SK-N-SH (cell line): ENCODE data around the gene CLASRP.

ENCODE experiments used
- CTCF ChIP-seq: fragments of 200-600 bp; sonication (generic); IDR thresholded peaks from 2 replicates; pipeline ENCODE4 v1.6.1; 2017; ENCODE audit warnings: antibody characterized with exemption, mild to moderate bottlenecking, moderate library complexity
- EP300 ChIP-seq, 2 experiments: IDR thresholded peaks; 2 replicates each; pipeline versions ENCODE4 v1.4.0 to v1.6.1; 2012; ENCODE audit warnings: borderline replicate concordance in 1 of 2, low read depth in 1 of 2, low read length in 1 of 2
- EZH2phosphoT487 ChIP-seq: fragments of 200-600 bp; sonication (generic); IDR thresholded peaks from 2 replicates; pipeline ENCODE4 v1.6.1; 2017; ENCODE audit warnings: low read depth, mixed run types, mild to moderate bottlenecking, antibody characterized with exemption, moderate library complexity, borderline replicate concordance
- IRF3 ChIP-seq: fragments of 150-350 bp; IDR thresholded peaks from 2 replicates; pipeline ENCODE4 v1.6.1; 2016; ENCODE audit warnings: mild to moderate bottlenecking, low read depth, low read length
- JUND ChIP-seq: IDR thresholded peaks from 2 replicates; pipeline ENCODE4 v1.4.0; 2012
- POLR2AphosphoS5 ChIP-seq: IDR thresholded peaks from 2 replicates; pipeline ENCODE4 v1.6.1; 2012; ENCODE audit warnings: low read depth, low read length
- RCOR1 ChIP-seq: fragments of 150-350 bp; IDR thresholded peaks from 2 replicates; pipeline ENCODE4 v1.6.1; 2017; ENCODE audit warnings: antibody characterized with exemption, low read length
- REST ChIP-seq: IDR thresholded peaks from 2 replicates; pipeline ENCODE4 v1.6.1; 2012; ENCODE audit warnings: mild to moderate bottlenecking, low read depth, low read length, moderate library complexity
- SIN3A ChIP-seq: IDR thresholded peaks from 2 replicates; pipeline ENCODE4 v1.6.1; 2012; ENCODE audit warnings: low read depth, mild to moderate bottlenecking, low read length, moderate library complexity, borderline replicate concordance
- SMC3 ChIP-seq: IDR thresholded peaks from 2 replicates; pipeline ENCODE4 v1.6.1; 2012; ENCODE audit warnings: low read depth, low read length, improper control_type of control experiment
- TAF1 ChIP-seq: IDR thresholded peaks from 2 replicates; pipeline ENCODE4 v1.6.1; 2012; ENCODE audit warnings: low read depth, mild to moderate bottlenecking, low read length, moderate library complexity, borderline replicate concordance
- USF2 ChIP-seq: fragments of 150-350 bp; IDR thresholded peaks from 2 replicates; pipeline ENCODE4 v1.6.1; 2017; ENCODE audit warnings: antibody characterized with exemption, low read length, low read depth, borderline replicate concordance

GRCh38 chr19:45009625-45010255, 29.1 kb upstream of the CLASRP start:
- no peak for TF ChIP-seq CTCF
- no peak for TF ChIP-seq TAF1
- no peak for TF ChIP-seq REST
- TF ChIP-seq EP300 (IDR thresholded peaks at IDR 0.05; ENCODE audit: borderline replicate concordance in 1 of 2, low read depth in 1 of 2, low read length in 1 of 2) = no peak
- TF ChIP-seq EZH2phosphoT487 = no peak
- no peak for TF ChIP-seq IRF3
- TF ChIP-seq RCOR1 = no peak
- no peak for TF ChIP-seq POLR2AphosphoS5
- no peak for TF ChIP-seq USF2
- TF ChIP-seq SMC3 = no peak
- TF ChIP-seq SIN3A = no peak
- no peak for TF ChIP-seq JUND
